ENCODE measurements around the gene SLC22A23.

GRCh38 chr6:3292431-3293197 is 164.2 kb downstream of the SLC22A23 start:
- TF ChIP-seq, protein P1, sequence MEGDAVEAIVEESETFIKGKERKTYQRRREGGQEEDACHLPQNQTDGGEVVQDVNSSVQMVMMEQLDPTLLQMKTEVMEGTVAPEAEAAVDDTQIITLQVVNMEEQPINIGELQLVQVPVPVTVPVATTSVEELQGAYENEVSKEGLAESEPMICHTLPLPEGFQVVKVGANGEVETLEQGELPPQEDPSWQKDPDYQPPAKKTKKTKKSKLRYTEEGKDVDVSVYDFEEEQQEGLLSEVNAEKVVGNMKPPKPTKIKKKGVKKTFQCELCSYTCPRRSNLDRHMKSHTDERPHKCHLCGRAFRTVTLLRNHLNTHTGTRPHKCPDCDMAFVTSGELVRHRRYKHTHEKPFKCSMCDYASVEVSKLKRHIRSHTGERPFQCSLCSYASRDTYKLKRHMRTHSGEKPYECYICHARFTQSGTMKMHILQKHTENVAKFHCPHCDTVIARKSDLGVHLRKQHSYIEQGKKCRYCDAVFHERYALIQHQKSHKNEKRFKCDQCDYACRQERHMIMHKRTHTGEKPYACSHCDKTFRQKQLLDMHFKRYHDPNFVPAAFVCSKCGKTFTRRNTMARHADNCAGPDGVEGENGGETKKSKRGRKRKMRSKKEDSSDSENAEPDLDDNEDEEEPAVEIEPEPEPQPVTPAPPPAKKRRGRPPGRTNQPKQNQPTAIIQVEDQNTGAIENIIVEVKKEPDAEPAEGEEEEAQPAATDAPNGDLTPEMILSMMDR (conservative IDR thresholded peaks at IDR 0.05 in 1 of 2, IDR thresholded peaks at IDR 0.05 in 1 of 2; ENCODE audit: extremely low read depth in 1 of 2, insufficient read depth in 1 of 2, low read depth in 1 of 2, low read length in 2 of 2) = no peak
- TF ChIP-seq EZH2 (IDR thresholded peaks at IDR 0.05; ENCODE audit: borderline replicate concordance, low read length) = no peak

Data from mammary epithelial cell (primary cell).